ENCODE data around the gene SEMA3D. TPM values are rescaled to one million over a fixed set of nuclear protein-coding genes. Genes with fewer than 3 reads are reported as not detected.

Gene SEMA3D
- total and polyA plus RNA-seq, 10 donors, result 4.6 to 210 (median 116) TPM

DNA sequence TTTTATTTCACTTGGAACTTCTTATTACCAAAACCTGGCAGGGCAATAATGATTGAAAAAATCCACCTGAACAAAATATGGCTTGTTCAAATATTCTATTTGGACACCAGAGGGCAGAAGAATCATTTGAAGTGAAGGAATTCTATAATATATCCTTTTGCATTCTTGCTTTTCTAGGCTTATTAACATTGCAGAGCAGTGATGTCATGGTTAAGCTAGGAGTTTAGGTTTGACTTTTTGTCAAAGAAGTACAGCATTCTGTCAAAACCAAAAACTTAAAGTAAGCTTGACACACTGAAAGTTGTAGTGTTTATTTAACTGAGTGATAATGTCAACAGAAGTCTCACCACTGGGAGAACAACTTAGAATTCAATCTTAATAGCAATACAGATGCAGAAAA is 156.0 kb downstream of the SEMA3D start:
- TF ChIP-seq, protein P1, sequence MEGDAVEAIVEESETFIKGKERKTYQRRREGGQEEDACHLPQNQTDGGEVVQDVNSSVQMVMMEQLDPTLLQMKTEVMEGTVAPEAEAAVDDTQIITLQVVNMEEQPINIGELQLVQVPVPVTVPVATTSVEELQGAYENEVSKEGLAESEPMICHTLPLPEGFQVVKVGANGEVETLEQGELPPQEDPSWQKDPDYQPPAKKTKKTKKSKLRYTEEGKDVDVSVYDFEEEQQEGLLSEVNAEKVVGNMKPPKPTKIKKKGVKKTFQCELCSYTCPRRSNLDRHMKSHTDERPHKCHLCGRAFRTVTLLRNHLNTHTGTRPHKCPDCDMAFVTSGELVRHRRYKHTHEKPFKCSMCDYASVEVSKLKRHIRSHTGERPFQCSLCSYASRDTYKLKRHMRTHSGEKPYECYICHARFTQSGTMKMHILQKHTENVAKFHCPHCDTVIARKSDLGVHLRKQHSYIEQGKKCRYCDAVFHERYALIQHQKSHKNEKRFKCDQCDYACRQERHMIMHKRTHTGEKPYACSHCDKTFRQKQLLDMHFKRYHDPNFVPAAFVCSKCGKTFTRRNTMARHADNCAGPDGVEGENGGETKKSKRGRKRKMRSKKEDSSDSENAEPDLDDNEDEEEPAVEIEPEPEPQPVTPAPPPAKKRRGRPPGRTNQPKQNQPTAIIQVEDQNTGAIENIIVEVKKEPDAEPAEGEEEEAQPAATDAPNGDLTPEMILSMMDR (IDR thresholded peaks at IDR 0.05 in 8 of 11, conservative IDR thresholded peaks at IDR 0.05 in 3 of 11), result peak in 7 of 11 experiments; percentile 16 to 50 (median 42)
- TF ChIP-seq POLR2A (IDR thresholded peaks at IDR 0.05) (no peak), POLR2AphosphoS5 (IDR thresholded peaks at IDR 0.05) (no peak)
- Histone ChIP-seq H3K27me3 (replicated peaks in 1 of 7) (no peaks in the 10 kb centered on the region), H3K36me3 (peaks cover 0 to 14% (median 0%) of the 10 kb centered on the region in 6 donors), H3K4me3 (no peak overlapping the region), H3K4me1 (no peaks in the 10 kb centered on the region), H3K9me3 (no peaks in the 10 kb centered on the region), H3K27ac (no peak overlapping the region)
- intact Hi-C loops (cut with DNase I; ENCODE audit: low total_unique reads), result loop anchor here (10.0 kb wide), 1 partner anchor 164 kb away; no protein-coding TSS in a partner anchor
- no peak for DNase-seq

DNA sequence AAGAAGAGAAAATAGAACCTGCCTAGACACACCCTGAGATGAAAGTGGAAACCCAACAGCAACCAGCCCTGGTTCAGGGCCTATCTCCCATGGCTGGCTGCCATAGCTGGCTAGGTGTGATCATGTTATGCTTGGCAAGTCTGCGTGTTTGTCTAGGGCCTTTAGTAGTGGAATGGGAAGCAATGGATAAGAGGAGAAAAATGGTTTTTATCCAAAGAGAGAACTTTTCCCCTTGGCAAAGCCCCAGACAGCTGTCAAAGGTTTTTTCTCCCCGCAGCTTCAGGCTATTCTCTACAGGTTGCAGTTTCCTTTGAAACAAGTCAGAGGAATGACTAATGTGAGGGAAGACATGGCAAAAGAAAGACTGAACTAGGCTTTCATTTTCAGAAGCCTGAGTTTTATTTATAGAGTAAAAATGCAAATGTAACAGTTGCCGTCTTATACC is 161.5 kb downstream of the SEMA3D start:
- no peak for DNase-seq
- no peak overlapping the region for H3K4me3 ChIP-seq
- no peaks in the 10 kb centered on the region for H3K9me3 ChIP-seq
- peaks cover 0 to 10% (median 0%) of the 10 kb centered on the region in 6 donors for H3K36me3 ChIP-seq
- intact Hi-C loops (cut with DNase I; ENCODE audit: low total_unique reads), result no loop called here
- no peaks in the 10 kb centered on the region for H3K27me3 ChIP-seq (replicated peaks in 1 of 7)
- 68 to 86% (median 78%) methylated on average over 3 of the region's 3 CpGs for WGBS, 5 donors
- peak overlapping the region in 2 of 8 donors; percentile 17 to 44 for H3K27ac ChIP-seq
- no peaks in the 10 kb centered on the region for H3K4me1 ChIP-seq
- TF ChIP-seq POLR2AphosphoS5 (IDR thresholded peaks at IDR 0.05), result no peak
- TF ChIP-seq, protein P1 (IDR thresholded peaks at IDR 0.05 in 8 of 11, conservative IDR thresholded peaks at IDR 0.05 in 3 of 11), result no peak
- TF ChIP-seq POLR2A (IDR thresholded peaks at IDR 0.05), result no peak

DNA sequence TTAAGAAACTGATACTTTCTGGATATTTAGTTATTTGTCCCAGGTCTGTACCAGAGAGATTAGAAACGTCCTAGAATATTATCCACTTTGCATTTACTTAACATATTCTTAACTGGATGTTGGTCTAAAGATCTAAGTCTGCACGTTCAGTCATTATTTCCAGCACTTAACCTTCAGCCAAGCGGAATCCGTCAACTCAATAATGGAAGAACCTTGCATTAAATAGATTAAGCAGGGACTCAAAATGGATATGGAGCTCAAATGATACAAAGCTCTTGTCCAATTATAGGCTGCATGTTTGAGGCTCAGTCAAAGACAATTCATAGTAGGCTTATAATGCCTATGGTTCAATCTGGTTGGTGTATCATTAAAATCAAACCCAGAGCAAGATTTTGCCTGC is 162.9 kb downstream of the SEMA3D start:
- no peak for DNase-seq
- Histone ChIP-seq H3K27me3 (replicated peaks in 1 of 7) (no peaks in the 10 kb centered on the region), H3K9me3 (no peaks in the 10 kb centered on the region), H3K4me3 (no peak overlapping the region), H3K36me3 (peaks cover 0 to 4% (median 0%) of the 10 kb centered on the region in 6 donors), H3K4me1 (no peaks in the 10 kb centered on the region), H3K27ac (peak overlapping the region in 2 of 8 donors; percentile 14 to 17)
- 64 to 75% (median 70%) methylated on average over 4 of the region's 4 CpGs for WGBS, 5 donors
- intact Hi-C loops (cut with DNase I; ENCODE audit: low total_unique reads), result no loop called here
- TF ChIP-seq POLR2AphosphoS5 (IDR thresholded peaks at IDR 0.05) (no peak), POLR2A (IDR thresholded peaks at IDR 0.05) (no peak)
- TF ChIP-seq, protein P1 (IDR thresholded peaks at IDR 0.05 in 8 of 11, conservative IDR thresholded peaks at IDR 0.05 in 3 of 11), result no peak

DNA sequence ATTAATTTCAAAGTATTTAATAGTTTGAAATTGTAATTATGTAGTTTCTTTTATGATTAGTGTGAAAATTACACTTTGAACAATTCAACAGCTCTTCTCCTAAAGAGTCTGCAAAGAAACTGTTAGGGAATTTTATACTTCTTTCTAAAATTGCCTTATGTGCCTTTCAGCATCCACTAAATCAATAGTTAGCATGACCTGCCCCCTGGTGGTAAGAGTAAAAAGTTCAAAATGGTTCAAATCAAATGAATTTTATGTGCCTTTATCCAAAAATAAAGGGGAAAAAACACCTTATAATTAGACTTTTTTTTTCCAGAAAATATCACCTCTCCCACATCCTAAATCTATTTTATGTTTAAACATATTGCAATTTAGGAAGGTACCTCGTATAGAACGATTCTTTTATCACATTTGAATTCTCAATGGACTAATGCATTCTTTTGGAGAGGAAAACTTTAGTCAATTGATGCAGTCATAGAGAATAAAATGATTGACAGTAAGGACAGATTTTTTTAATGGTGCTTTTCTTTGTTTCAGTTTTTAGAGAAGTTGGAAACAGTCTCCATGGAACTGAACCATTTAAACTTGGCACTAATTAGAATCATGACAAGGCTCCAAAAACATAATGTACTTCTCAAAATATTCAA is 163.7 kb downstream of the SEMA3D start:
- peak overlapping the region in 1 of 8 donors; percentile 17 for H3K27ac ChIP-seq
- WGBS, 5 donors, result 18 to 26% (median 24%) methylated on average over 2 of the region's 2 CpGs
- H3K36me3 ChIP-seq, result no peaks in the 10 kb centered on the region
- H3K4me1 ChIP-seq, result no peaks in the 10 kb centered on the region
- intact Hi-C loops (cut with DNase I; ENCODE audit: low total_unique reads), result no loop called here
- H3K9me3 ChIP-seq, result no peaks in the 10 kb centered on the region
- no peak for DNase-seq
- TF ChIP-seq, protein P1 (IDR thresholded peaks at IDR 0.05 in 8 of 11, conservative IDR thresholded peaks at IDR 0.05 in 3 of 11), result peak in 10 of 11 experiments; percentile 6 to 66 (median 58)
- TF ChIP-seq POLR2AphosphoS5 (IDR thresholded peaks at IDR 0.05), result no peak
- H3K27me3 ChIP-seq (replicated peaks in 1 of 7), result no peaks in the 10 kb centered on the region
- no peak overlapping the region for H3K4me3 ChIP-seq

Data from spleen (tissue), 11 donors.